Loucy (cell line): ENCODE measurements around the gene LONP1.

ENCODE experiments used
- H2AFZ ChIP-seq: fragments of 200-600 bp; sonication (generic); 2 replicates; pipeline ENCODE4 v1.6.0; 2016; ENCODE audit warnings: antibody characterized with exemption, mild to moderate bottlenecking, low read length, moderate library complexity
- H3F3A ChIP-seq: fragments of 200-600 bp; 2 replicates; pipeline ENCODE4 v1.6.0; 2016; ENCODE audit warnings: antibody characterized with exemption, low read depth, mild to moderate bottlenecking
- H3K27me3 ChIP-seq: fragments of 200-600 bp; sonication (generic); 2 replicates; pipeline ENCODE4 v1.6.1; 2014; ENCODE audit warnings: low read length, mild to moderate bottlenecking; ENCODE audit not compliant: insufficient read depth, poor library complexity, severe bottlenecking
- H3K36me3 ChIP-seq: fragments of 200-600 bp; sonication (generic); 2 replicates; pipeline ENCODE4 v1.6.1; 2016; ENCODE audit warnings: low read length; ENCODE audit not compliant: insufficient read depth
- H3K4me1 ChIP-seq: fragments of 200-600 bp; sonication (generic); 2 replicates; pipeline ENCODE4 v1.5.1; 2014; ENCODE audit warnings: low read length, mild to moderate bottlenecking; ENCODE audit not compliant: insufficient read depth, poor library complexity, severe bottlenecking
- H3K4me2 ChIP-seq: fragments of 200-600 bp; sonication (generic); 2 replicates; pipeline ENCODE4 v1.6.0; 2014; ENCODE audit warnings: antibody characterized with exemption, low read length, low read depth, mild to moderate bottlenecking; ENCODE audit not compliant: poor library complexity, severe bottlenecking
- H3K4me3 ChIP-seq: fragments of 200-600 bp; sonication (generic); 2 replicates; pipeline ENCODE4 v1.5.1; 2014; ENCODE audit warnings: low read length, mild to moderate bottlenecking, mixed read lengths; ENCODE audit not compliant: poor library complexity, severe bottlenecking
- H3K79me2 ChIP-seq: fragments of 200-600 bp; sonication (generic); 2 replicates; pipeline ENCODE4 v1.6.1; 2014; ENCODE audit warnings: low read length; ENCODE audit not compliant: insufficient read depth
- H3K9ac ChIP-seq: fragments of 200-600 bp; sonication (generic); 2 replicates; pipeline ENCODE4 v1.6.0; 2014; ENCODE audit warnings: mild to moderate bottlenecking, low read depth, low read length, moderate library complexity; ENCODE audit not compliant: poor library complexity, severe bottlenecking
- H3K9me2 ChIP-seq: fragments of 200-600 bp; sonication (generic); replicated peaks from 2 replicates; pipeline ENCODE4 v1.6.1; 2016; ENCODE audit warnings: low read depth, low read length, mixed read lengths
- H3K9me3 ChIP-seq: fragments of 200-600 bp; sonication (generic); 2 replicates; pipeline ENCODE4 v1.6.1; 2014; ENCODE audit warnings: mild to moderate bottlenecking, antibody characterized with exemption, low read length, low read depth; ENCODE audit not compliant: insufficient read depth
- H4K20me1 ChIP-seq: fragments of 200-600 bp; sonication (generic); 2 replicates; pipeline ENCODE4 v1.6.0; 2014; ENCODE audit warnings: antibody characterized with exemption, low read length, mild to moderate bottlenecking; ENCODE audit not compliant: insufficient read depth, poor library complexity, severe bottlenecking
- CTCF ChIP-seq: fragments of 200-600 bp; sonication (generic); conservative IDR thresholded peaks from 2 replicates; pipeline ENCODE4 v1.5.1; 2014; ENCODE audit warnings: mild to moderate bottlenecking, antibody characterized with exemption, low read length
- EZH2phosphoT487 ChIP-seq: fragments of 200-600 bp; IDR thresholded peaks from 2 replicates; pipeline ENCODE4 v1.6.1; 2018; ENCODE audit warnings: antibody characterized with exemption, mild to moderate bottlenecking, moderate library complexity, borderline replicate concordance

Gene LONP1

DNA sequence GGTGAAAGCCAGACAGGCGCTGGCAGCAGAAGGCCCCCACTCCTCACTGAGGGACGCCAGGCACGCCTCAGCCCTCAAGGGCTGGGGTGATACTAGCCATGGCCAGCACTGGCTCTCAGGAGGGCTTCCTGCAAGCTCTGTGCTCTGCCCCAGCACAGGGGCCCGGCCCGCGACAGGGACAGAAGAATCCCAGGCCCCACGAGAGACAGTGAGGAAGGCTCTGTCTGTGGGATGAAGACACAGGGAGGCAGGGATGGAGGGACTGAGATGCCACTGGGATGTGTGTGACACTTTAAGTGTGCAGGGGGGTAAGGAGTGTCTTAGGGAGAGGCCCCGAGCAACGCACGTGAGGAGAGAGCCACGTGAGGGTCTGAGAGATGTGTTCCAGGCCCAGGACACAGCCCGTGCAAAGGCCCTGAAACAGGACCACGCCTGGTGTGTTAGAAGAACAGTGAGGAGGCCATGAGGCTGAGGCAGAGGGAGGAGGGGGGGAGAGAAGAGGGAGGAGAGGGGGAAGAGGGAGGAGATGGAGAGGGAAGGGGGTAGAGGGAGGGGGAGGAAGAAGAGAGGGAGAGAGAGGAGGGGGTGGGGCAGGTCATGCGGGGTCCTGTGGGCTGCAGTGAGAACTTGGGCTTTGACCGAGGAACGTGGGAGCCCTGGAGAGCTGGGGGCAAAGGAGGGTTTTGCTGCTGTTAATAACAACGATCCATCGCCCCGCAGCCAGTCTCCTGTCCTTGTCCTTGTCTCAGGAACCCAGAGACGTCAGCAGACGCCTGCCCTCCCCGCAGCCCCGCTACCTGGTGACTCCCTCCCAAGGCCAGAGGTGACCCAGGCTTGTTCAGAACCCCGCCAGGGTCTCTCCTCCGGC is 22.7 kb downstream of the LONP1 start:
- H3K9ac ChIP-seq, result no peak overlapping the region
- TF ChIP-seq EZH2phosphoT487 (no peak), CTCF (no peak)
- no peaks in the 10 kb centered on the region for H3K9me3 ChIP-seq
- peaks cover 71% of the 10 kb centered on the region; the same call in 1 of the 2 replicates for H3K36me3 ChIP-seq
- no peak overlapping the region for H2AFZ ChIP-seq
- no peak overlapping the region for H3K4me2 ChIP-seq
- no peaks in the 10 kb centered on the region for H3K27me3 ChIP-seq
- peaks cover 42% of the 10 kb centered on the region for H4K20me1 ChIP-seq
- no peak overlapping the region for H3K4me3 ChIP-seq
- H3F3A ChIP-seq, result no peaks in the 10 kb centered on the region
- H3K4me1 ChIP-seq, result peaks cover 4% of the 10 kb centered on the region
- peaks cover 41% of the 10 kb centered on the region for H3K79me2 ChIP-seq
- H3K9me2 ChIP-seq, result no peaks in the 10 kb centered on the region

DNA sequence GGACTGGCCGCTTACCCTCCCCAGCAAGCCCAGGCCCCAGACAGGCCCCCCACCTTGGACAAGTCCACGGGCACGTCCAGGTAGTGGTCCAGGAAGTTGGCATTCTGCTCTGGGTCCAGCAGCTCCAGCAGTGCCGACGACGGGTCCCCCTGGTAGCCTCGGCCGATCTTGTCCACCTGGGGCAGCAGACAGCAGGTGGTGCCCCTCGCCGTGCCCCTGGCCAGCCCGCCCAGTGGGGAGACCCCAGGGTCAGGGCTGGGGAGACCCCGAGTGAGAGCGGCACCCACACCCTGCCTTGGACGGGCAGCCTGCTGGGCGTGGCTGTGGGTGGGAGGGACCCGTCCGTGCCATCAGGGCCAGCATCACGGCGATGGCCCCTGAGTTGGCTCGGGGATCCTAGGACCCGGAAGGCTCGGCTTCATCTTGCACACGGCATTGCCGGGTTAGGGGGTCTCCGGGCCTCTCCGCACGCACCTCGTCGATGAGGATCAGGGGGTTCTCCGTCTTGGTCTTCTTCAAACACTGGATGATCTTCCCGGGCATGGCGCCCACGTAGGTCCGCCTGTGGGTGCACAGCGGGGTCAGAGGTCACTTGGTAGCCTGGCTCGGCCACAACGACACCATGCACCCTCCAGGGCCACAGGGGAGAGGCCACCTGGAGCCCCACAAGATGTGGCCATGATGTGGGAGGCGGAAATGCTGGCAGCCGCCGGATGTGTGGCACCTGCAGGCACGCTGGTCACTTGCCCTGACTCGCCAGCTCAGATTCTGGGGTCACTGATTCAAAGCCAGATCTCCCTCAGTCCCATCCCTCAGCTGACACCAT is 23.5 kb downstream of the LONP1 start:
- Histone ChIP-seq H4K20me1 (peaks cover 50% of the 10 kb centered on the region), H3K4me2 (no peak overlapping the region), H3K9me2 (no peaks in the 10 kb centered on the region), H3K9ac (no peak overlapping the region), H2AFZ (no peak overlapping the region), H3K4me1 (peaks cover 8% of the 10 kb centered on the region), H3K79me2 (peaks cover 50% of the 10 kb centered on the region), H3F3A (no peaks in the 10 kb centered on the region), H3K27me3 (no peaks in the 10 kb centered on the region), H3K9me3 (no peaks in the 10 kb centered on the region), H3K4me3 (no peak overlapping the region), H3K36me3 (peaks cover 79% of the 10 kb centered on the region; the same call in 1 of the 2 replicates)
- no peak for TF ChIP-seq EZH2phosphoT487
- TF ChIP-seq CTCF, result no peak

GRCh38 chr19:5695649-5696195 is 24.2 kb downstream of the LONP1 start:
- TF ChIP-seq CTCF (no peak), EZH2phosphoT487 (no peak)
- peaks cover 2% of the 10 kb centered on the region for H3K27me3 ChIP-seq
- no peaks in the 10 kb centered on the region for H3K9me3 ChIP-seq
- H3K79me2 ChIP-seq, result peaks cover 56% of the 10 kb centered on the region
- H3K4me3 ChIP-seq, result no peak overlapping the region
- H3K36me3 ChIP-seq, result peaks cover 81% of the 10 kb centered on the region; the same call in 1 of the 2 replicates
- H3K4me2 ChIP-seq, result no peak overlapping the region
- H4K20me1 ChIP-seq, result peaks cover 57% of the 10 kb centered on the region
- H3F3A ChIP-seq, result no peaks in the 10 kb centered on the region
- no peak overlapping the region for H2AFZ ChIP-seq
- no peaks in the 10 kb centered on the region for H3K9me2 ChIP-seq
- H3K9ac ChIP-seq, result no peak overlapping the region
- H3K4me1 ChIP-seq, result peaks cover 8% of the 10 kb centered on the region
